HUES6 (cell line): Measurements from ENCODE around the gene PTPN4.

Experiments
- H3K27ac ChIP-seq: 2 replicates; pipeline ENCODE4 v1.7.0; 2013; ENCODE audit warnings: low read depth, mild to moderate bottlenecking, low read length, inconsistent platforms
- H3K27me3 ChIP-seq: 2 replicates; pipeline ENCODE4 v1.6.1; 2013; ENCODE audit warnings: low read length; ENCODE audit not compliant: control insufficient read depth, insufficient read depth
- H3K36me3 ChIP-seq: 2 replicates; pipeline ENCODE4 v1.6.1; 2013; ENCODE audit warnings: low read length; ENCODE audit not compliant: control insufficient read depth, insufficient read depth
- H3K4me1 ChIP-seq: 2 replicates; pipeline ENCODE4 v1.6.1; 2013; ENCODE audit warnings: low read length; ENCODE audit not compliant: control insufficient read depth, insufficient read depth
- H3K4me3 ChIP-seq: 2 replicates; pipeline ENCODE4 v1.5.1; 2013; ENCODE audit warnings: low read depth, low read length
- H3K9ac ChIP-seq: one replicate; pipeline ENCODE4 v1.6.1; 2013; ENCODE audit warnings: mild to moderate bottlenecking, low read length
- H3K9me3 ChIP-seq: 2 replicates; pipeline ENCODE4 v1.6.1; 2013; ENCODE audit warnings: low read depth, low read length; ENCODE audit not compliant: control insufficient read depth, insufficient read depth

The PTPN4 gene

GRCh38 chr2:119759451-119760236 is at the start of gene PTPN4:
Gene PTPN4 (plus strand): TSS chr2:119759922. CDS start chr2:119809854, 49,932 bp downstream.
- H3K27ac ChIP-seq = peak within 1 kb of the TSS; percentile 89
- H3K9me3 ChIP-seq = no peaks in the 10 kb centered on the region
- peak within 1 kb of the TSS; percentile 97 for H3K4me3 ChIP-seq
- peaks cover 18% of the 10 kb centered on the region for H3K4me1 ChIP-seq
- peak within 1 kb of the TSS; percentile 96 for H3K9ac ChIP-seq
- no peaks in the 10 kb centered on the region for H3K36me3 ChIP-seq
- no peaks in the 10 kb centered on the region for H3K27me3 ChIP-seq

- Histone ChIP-seq H3K4me1 (no peaks in the 10 kb centered on the region), H3K27me3 (no peaks in the 10 kb centered on the region), H3K36me3 (no peaks in the 10 kb centered on the region), H3K9me3 (peaks cover 3% of the 10 kb centered on the region), H3K9ac (no peak overlapping the region), H3K27ac (no peak overlapping the region), H3K4me3 (no peak overlapping the region)
Observed at GRCh38 chr2:119710281-119710680, 49.4 kb upstream of the PTPN4 start.

GRCh38 chr2:119711352-119711751 is 48.4 kb upstream of the PTPN4 start:
- Histone ChIP-seq H3K27ac (no peak overlapping the region), H3K9ac (no peak overlapping the region), H3K4me1 (no peaks in the 10 kb centered on the region)

GRCh38 chr2:119712571-119712970 is 47.2 kb upstream of the PTPN4 start:
- Histone ChIP-seq H3K4me3 (no peak overlapping the region), H3K9ac (no peak overlapping the region), H3K9me3 (no peaks in the 10 kb centered on the region), H3K36me3 (no peaks in the 10 kb centered on the region), H3K4me1 (no peaks in the 10 kb centered on the region), H3K27ac (no peak overlapping the region), H3K27me3 (no peaks in the 10 kb centered on the region)

More at GRCh38 chr2:119711352-119711751, 48.4 kb upstream of the PTPN4 start:
- Histone ChIP-seq H3K9me3 (no peaks in the 10 kb centered on the region), H3K27me3 (no peaks in the 10 kb centered on the region), H3K4me3 (no peak overlapping the region), H3K36me3 (no peaks in the 10 kb centered on the region)

- Histone ChIP-seq H3K27ac (no peak overlapping the region), H3K4me3 (no peak overlapping the region), H3K36me3 (no peaks in the 10 kb centered on the region), H3K9me3 (no peaks in the 10 kb centered on the region), H3K9ac (no peak overlapping the region), H3K4me1 (no peaks in the 10 kb centered on the region), H3K27me3 (no peaks in the 10 kb centered on the region)
Observed at GRCh38 chr2:119713819-119714490, 45.8 kb upstream of the PTPN4 start.

GRCh38 chr2:119715409-119716283 is 44.1 kb upstream of the PTPN4 start:
- Histone ChIP-seq H3K27ac (no peak overlapping the region), H3K4me3 (no peak overlapping the region), H3K9ac (no peak overlapping the region), H3K4me1 (no peaks in the 10 kb centered on the region), H3K27me3 (no peaks in the 10 kb centered on the region), H3K36me3 (no peaks in the 10 kb centered on the region), H3K9me3 (no peaks in the 10 kb centered on the region)

GRCh38 chr2:119716284-119716672 is 43.4 kb upstream of the PTPN4 start:
- no peaks in the 10 kb centered on the region for H3K4me1 ChIP-seq
- no peaks in the 10 kb centered on the region for H3K27me3 ChIP-seq
- peaks cover 4% of the 10 kb centered on the region; the same call in 1 of the 2 replicates for H3K9me3 ChIP-seq
- H3K4me3 ChIP-seq = no peak overlapping the region
- H3K27ac ChIP-seq = no peak overlapping the region
- no peaks in the 10 kb centered on the region for H3K36me3 ChIP-seq
- no peak overlapping the region for H3K9ac ChIP-seq

- H3K36me3 ChIP-seq = no peaks in the 10 kb centered on the region
- no peaks in the 10 kb centered on the region for H3K27me3 ChIP-seq
- no peak overlapping the region for H3K4me3 ChIP-seq
- H3K27ac ChIP-seq = no peak overlapping the region
- H3K9me3 ChIP-seq = peaks cover 6% of the 10 kb centered on the region; the same call in 1 of the 2 replicates
- H3K4me1 ChIP-seq = no peaks in the 10 kb centered on the region
- H3K9ac ChIP-seq = no peak overlapping the region
Observed at GRCh38 chr2:119718501-119719260, 41.0 kb upstream of the PTPN4 start.

GRCh38 chr2:119719261-119719627 is 40.5 kb upstream of the PTPN4 start:
- Histone ChIP-seq H3K36me3 (no peaks in the 10 kb centered on the region), H3K4me1 (no peaks in the 10 kb centered on the region), H3K4me3 (no peak overlapping the region), H3K9me3 (peaks cover 6% of the 10 kb centered on the region; the same call in 1 of the 2 replicates), H3K27me3 (no peaks in the 10 kb centered on the region), H3K9ac (no peak overlapping the region), H3K27ac (no peak overlapping the region)

GRCh38 chr2:119721043-119721442 is 38.7 kb upstream of the PTPN4 start:
- Histone ChIP-seq H3K4me3 (no peak overlapping the region), H3K27ac (no peak overlapping the region), H3K4me1 (no peaks in the 10 kb centered on the region), H3K9me3 (peaks cover 6% of the 10 kb centered on the region; the same call in 1 of the 2 replicates), H3K27me3 (no peaks in the 10 kb centered on the region), H3K9ac (no peak overlapping the region), H3K36me3 (no peaks in the 10 kb centered on the region)
